ENCODE measurements around the gene OR8G5.

GRCh38 chr11:124209824-124210357, 46.3 kb upstream of the OR8G5 start:
- TF ChIP-seq CTCF (IDR thresholded peaks at IDR 0.05; ENCODE audit: low read depth, low read length) = no peak
- no peak for TF ChIP-seq POLR2A (IDR thresholded peaks at IDR 0.05; ENCODE audit: extremely low read depth, insufficient read length)
- no peak for TF ChIP-seq MAX (IDR thresholded peaks at IDR 0.05; ENCODE audit: low read depth, low read length)
- TF ChIP-seq MYC (IDR thresholded peaks at IDR 0.05; ENCODE audit: low read depth, low read length) = no peak
